Liver (tissue), 9 donors: ENCODE data around the gene CDC42. TPM values are rescaled to one million over a fixed set of nuclear protein-coding genes. Genes with fewer than 3 reads are reported as not detected.

ENCODE experiments used
- DNase-seq: peaks from one replicate; pipeline ENCODE4 v3.0.0-alpha.2; 2017; ENCODE audit warnings: low spot score
- H3K27ac ChIP-seq, 2 donors: one replicate each; pipeline ENCODE4 v1.7.0; 2013; ENCODE audit warnings: inconsistent platforms in 2 of 2, low read length in 2 of 2, control low read depth in 1 of 2, low read depth in 1 of 2, mild to moderate bottlenecking in 1 of 2
- H3K27me3 ChIP-seq, 4 donors: one replicate each; pipeline versions ENCODE4 v1.6.1 to v1.7.0; 2013; ENCODE audit warnings: low read length in 3 of 4, inconsistent platforms in 1 of 4, mild to moderate bottlenecking in 1 of 4, moderate library complexity in 1 of 4; ENCODE audit not compliant: control insufficient read depth in 4 of 4, insufficient read depth in 4 of 4
- H3K36me3 ChIP-seq, 4 donors: one replicate each; pipeline versions ENCODE4 v1.6.1 to v1.7.0; 2013; ENCODE audit warnings: low read length in 3 of 4, mild to moderate bottlenecking in 3 of 4, low read depth in 1 of 4, moderate library complexity in 1 of 4; ENCODE audit not compliant: control insufficient read depth in 4 of 4, insufficient read depth in 3 of 4
- H3K4me1 ChIP-seq, 4 donors: one replicate each; pipeline versions ENCODE4 v1.6.1 to v1.7.0; 2013; ENCODE audit warnings: low read length in 3 of 4, mild to moderate bottlenecking in 3 of 4, moderate library complexity in 1 of 4; ENCODE audit not compliant: control insufficient read depth in 4 of 4, insufficient read depth in 4 of 4
- H3K4me3 ChIP-seq, 3 donors: one replicate each; pipeline versions ENCODE4 v1.6.1 to v1.7.0; 2013; ENCODE audit warnings: low read length in 3 of 3, control low read depth in 1 of 3, low read depth in 1 of 3, mild to moderate bottlenecking in 1 of 3
- H3K9ac ChIP-seq, 2 donors: one replicate each; pipeline ENCODE4 v1.7.0; 2013; ENCODE audit warnings: low read length in 2 of 2, mild to moderate bottlenecking in 2 of 2, moderate library complexity in 2 of 2, control low read depth in 1 of 2, low read depth in 1 of 2
- H3K9me3 ChIP-seq, 4 donors: one replicate each; pipeline versions ENCODE4 v1.6.1 to v1.7.0; 2013; ENCODE audit warnings: low read length in 3 of 4; ENCODE audit not compliant: control insufficient read depth in 4 of 4
- EGR1 ChIP-seq, 2 donors: IDR thresholded peaks; 2 replicates each; pipeline ENCODE4 v1.6.1; 2016 to 2018; ENCODE audit warnings: antibody characterized with exemption in 2 of 2, low read depth in 2 of 2
- FOXA1 ChIP-seq: IDR thresholded peaks from 2 replicates; pipeline ENCODE4 v1.6.1; 2016; ENCODE audit warnings: antibody characterized with exemption
- FOXA2 ChIP-seq: IDR thresholded peaks from 2 replicates; pipeline ENCODE4 v1.6.1; 2016; ENCODE audit warnings: antibody characterized with exemption
- GABPA ChIP-seq, 2 donors: IDR thresholded peaks in 1 of 2; conservative IDR thresholded peaks in 1 of 2; 2 replicates each; pipeline ENCODE4 v1.6.1; 2016; ENCODE audit warnings: antibody characterized with exemption in 2 of 2, mild to moderate bottlenecking in 1 of 2, moderate library complexity in 1 of 2
- HNF4A ChIP-seq, 2 donors: conservative IDR thresholded peaks; 2 replicates each; pipeline ENCODE4 v1.6.1; 2016; ENCODE audit warnings: antibody characterized with exemption in 2 of 2, mild to moderate bottlenecking in 2 of 2
- HNF4G ChIP-seq: IDR thresholded peaks from 2 replicates; pipeline ENCODE4 v1.6.1; 2016; ENCODE audit warnings: antibody characterized with exemption
- JUND ChIP-seq, 2 donors: IDR thresholded peaks; 2 replicates each; pipeline ENCODE4 v1.6.1; 2016; ENCODE audit warnings: antibody characterized with exemption in 2 of 2
- NR2F2 ChIP-seq: IDR thresholded peaks from 2 replicates; pipeline ENCODE4 v1.6.1; 2016; ENCODE audit warnings: antibody characterized with exemption
- RAD21 ChIP-seq, 2 donors: IDR thresholded peaks; 2 replicates each; pipeline ENCODE4 v1.6.1; 2016; ENCODE audit warnings: antibody characterized with exemption in 2 of 2, mild to moderate bottlenecking in 2 of 2
- RXRA ChIP-seq, 2 donors: IDR thresholded peaks; 2 replicates each; pipeline ENCODE4 v1.6.1; 2017 to 2018; ENCODE audit warnings: antibody characterized with exemption in 2 of 2, mild to moderate bottlenecking in 1 of 2
- SP1 ChIP-seq: IDR thresholded peaks from 2 replicates; pipeline ENCODE4 v1.6.1; 2018; ENCODE audit warnings: antibody characterized with exemption, mild to moderate bottlenecking
- TAF1 ChIP-seq: conservative IDR thresholded peaks from 2 replicates; pipeline ENCODE4 v1.6.1; 2016; ENCODE audit warnings: antibody characterized with exemption, mild to moderate bottlenecking
- YY1 ChIP-seq: IDR thresholded peaks from 2 replicates; pipeline ENCODE4 v1.6.1; 2016; ENCODE audit warnings: antibody characterized with exemption, mild to moderate bottlenecking
- WGBS: extraction: QIAGEN DNeasy Blood & Tissue Kit; methylation state at CpG from one replicate; pipeline ENCODE4 v1.1.7; 2013; 5-methylcytosine and 5-hydroxymethylcytosine counted together
- polyA plus RNA-seq, 2 donors: library from polyadenylated mRNA; stranded (reverse) in 1 of 2; unstranded in 1 of 2; fragments of 200-250 nt in 1 of 2; fragments of >200 nt in 1 of 2; fragmentation: Nextera tagmentation in 1 of 2; extraction: Ambion mirVana in 1 of 2; gene quantifications; one replicate each; pipeline versions ENCODE4 v1.2.1 to v1.2.3, GENCODE V29; 2013 to 2015
- total RNA-seq, 2 donors: library from RNA; depleted of rRNA; stranded (reverse); fragments of >200 nt; gene quantifications; one replicate each; pipeline ENCODE4 v1.2.3, GENCODE V29; 2014
- TF ChIP-seq, protein P1 (sequence below): IDR thresholded peaks from 2 replicates; pipeline ENCODE4 v1.6.1; 2016; ENCODE audit warnings: antibody characterized with exemption
- TF ChIP-seq, protein P2 (sequence below): fragments of 150-350 bp; IDR thresholded peaks from 2 replicates; pipeline ENCODE4 v1.5.1; 2017; ENCODE audit warnings: improper control_type of control experiment, low read depth, low read length; ENCODE audit not compliant: missing input control
- TF ChIP-seq, protein P3 (sequence below): IDR thresholded peaks from 2 replicates; pipeline ENCODE4 v1.6.1; 2016; ENCODE audit warnings: antibody characterized with exemption
- TF ChIP-seq, protein P4 (sequence below): IDR thresholded peaks from 2 replicates; pipeline ENCODE4 v1.6.1; 2016; ENCODE audit warnings: antibody characterized with exemption, mild to moderate bottlenecking
- donor health status: healthy.
- donor health status: healthy.
- donor health status: healthy.
- donor health status: healthy.
- donor health status: healthy.

Gene CDC42
- total and polyA plus RNA-seq, 4 donors, result 40.3 to 140 (median 69.0) TPM

DNA sequence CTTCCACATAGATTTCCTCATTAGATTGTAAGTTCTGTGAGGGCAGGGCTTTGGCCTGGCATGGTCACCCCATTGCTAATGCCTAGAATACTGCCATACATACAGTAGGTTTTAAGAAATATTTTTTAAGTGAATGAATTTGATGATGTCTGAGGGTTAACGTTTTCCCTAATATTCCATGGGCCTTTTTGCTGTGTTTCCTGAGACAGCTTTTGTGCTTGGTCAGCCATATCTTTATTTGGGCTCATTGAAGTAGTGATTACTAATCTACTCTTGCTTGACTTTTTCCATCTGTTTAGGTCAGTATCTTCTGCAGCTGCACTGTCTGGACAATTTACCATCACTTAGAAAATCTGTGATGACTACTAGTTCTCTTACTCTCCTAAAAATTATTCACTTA, 3.5 kb downstream of the CDC42 start:
- H3K9ac ChIP-seq, result no peak overlapping the region
- H3K36me3 ChIP-seq, result peaks cover 0 to 2% (median 0%) of the 10 kb centered on the region in 4 donors
- H3K4me3 ChIP-seq, result no peak overlapping the region
- DNase-seq, result no peak
- no peak for TF ChIP-seq FOXA1
- TF ChIP-seq GABPA (IDR thresholded peaks at IDR 0.05 in 1 of 2, conservative IDR thresholded peaks at IDR 0.05 in 1 of 2), result no peak
- TF ChIP-seq YY1, result no peak
- TF ChIP-seq RXRA (IDR thresholded peaks at IDR 0.05), result no peak
- no peak for TF ChIP-seq NR2F2
- TF ChIP-seq SP1, result no peak
- TF ChIP-seq JUND (IDR thresholded peaks at IDR 0.05), result no peak
- no peak for TF ChIP-seq EGR1 (IDR thresholded peaks at IDR 0.05; ENCODE audit: low read depth in 2 of 2)
- no peak for TF ChIP-seq RAD21 (IDR thresholded peaks at IDR 0.05)
- H3K4me1 ChIP-seq, result peaks cover 10 to 40% (median 22%) of the 10 kb centered on the region in 4 donors
- no peaks in the 10 kb centered on the region for H3K27me3 ChIP-seq
- WGBS, result 73% methylated on average over 1 of the region's 1 CpG
- H3K27ac ChIP-seq, result no peak overlapping the region
- H3K9me3 ChIP-seq, result no peaks in the 10 kb centered on the region

DNA sequence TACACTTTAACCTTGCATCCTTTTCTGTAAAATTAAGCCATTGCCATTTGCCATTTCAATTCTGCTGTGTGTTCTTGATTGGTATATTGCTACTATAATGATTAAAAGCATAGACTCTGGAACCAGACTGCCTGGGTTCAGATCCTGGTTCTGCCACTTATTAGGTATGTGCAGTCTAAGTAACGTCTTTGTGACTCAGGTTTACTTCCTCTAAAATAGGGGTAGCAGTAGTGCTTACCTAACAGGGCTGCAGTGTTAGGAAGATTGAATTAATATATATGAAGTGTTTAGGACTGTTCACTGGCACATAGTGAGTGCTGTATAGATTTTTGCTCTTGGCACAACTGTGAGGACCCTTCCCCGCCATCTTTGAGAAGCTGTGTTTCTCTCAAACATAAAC, 4.4 kb downstream of the CDC42 start:
- no peak overlapping the region for H3K9ac ChIP-seq
- WGBS, result 78% methylated on average over 2 of the region's 2 CpGs
- peaks cover 0 to 2% (median 0%) of the 10 kb centered on the region in 4 donors for H3K36me3 ChIP-seq
- DNase-seq, result no peak
- H3K27me3 ChIP-seq, result no peaks in the 10 kb centered on the region
- no peak overlapping the region for H3K27ac ChIP-seq
- no peak overlapping the region for H3K4me3 ChIP-seq
- no peaks in the 10 kb centered on the region for H3K9me3 ChIP-seq
- peaks cover 10 to 40% (median 22%) of the 10 kb centered on the region in 4 donors for H3K4me1 ChIP-seq
- TF ChIP-seq RXRA (IDR thresholded peaks at IDR 0.05), result no peak
- no peak for TF ChIP-seq GABPA (IDR thresholded peaks at IDR 0.05 in 1 of 2, conservative IDR thresholded peaks at IDR 0.05 in 1 of 2)
- TF ChIP-seq FOXA1, result no peak

DNA sequence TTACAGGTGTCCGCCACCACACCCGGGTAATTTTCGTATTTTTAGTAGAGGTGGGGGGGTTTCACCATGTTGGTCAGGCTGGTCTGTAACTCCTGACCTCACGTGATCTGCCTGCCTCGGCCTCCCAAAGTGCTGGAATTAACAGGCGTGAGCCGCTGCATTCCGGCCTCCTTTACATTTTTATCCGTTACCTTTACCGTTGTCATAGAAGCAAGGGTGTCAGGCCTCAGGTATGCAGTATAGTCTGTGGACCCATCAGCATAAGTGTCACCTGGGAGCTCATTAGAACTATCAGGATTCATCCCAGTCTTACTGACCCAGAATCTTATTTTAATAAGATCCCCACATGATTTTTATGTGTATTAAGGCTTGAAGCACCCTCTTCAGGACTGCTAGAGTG, 5.4 kb downstream of the CDC42 start:
- TF ChIP-seq RXRA (IDR thresholded peaks at IDR 0.05), result no peak
- no peak for TF ChIP-seq HNF4G
- TF ChIP-seq, protein P1, sequence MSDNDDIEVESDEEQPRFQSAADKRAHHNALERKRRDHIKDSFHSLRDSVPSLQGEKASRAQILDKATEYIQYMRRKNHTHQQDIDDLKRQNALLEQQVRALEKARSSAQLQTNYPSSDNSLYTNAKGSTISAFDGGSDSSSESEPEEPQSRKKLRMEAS, result no peak
- TF ChIP-seq HNF4A (conservative IDR thresholded peaks at IDR 0.05), result no peak
- no peak for TF ChIP-seq RAD21 (IDR thresholded peaks at IDR 0.05)
- TF ChIP-seq TAF1, result no peak
- no peak for TF ChIP-seq YY1
- TF ChIP-seq, protein P2, sequence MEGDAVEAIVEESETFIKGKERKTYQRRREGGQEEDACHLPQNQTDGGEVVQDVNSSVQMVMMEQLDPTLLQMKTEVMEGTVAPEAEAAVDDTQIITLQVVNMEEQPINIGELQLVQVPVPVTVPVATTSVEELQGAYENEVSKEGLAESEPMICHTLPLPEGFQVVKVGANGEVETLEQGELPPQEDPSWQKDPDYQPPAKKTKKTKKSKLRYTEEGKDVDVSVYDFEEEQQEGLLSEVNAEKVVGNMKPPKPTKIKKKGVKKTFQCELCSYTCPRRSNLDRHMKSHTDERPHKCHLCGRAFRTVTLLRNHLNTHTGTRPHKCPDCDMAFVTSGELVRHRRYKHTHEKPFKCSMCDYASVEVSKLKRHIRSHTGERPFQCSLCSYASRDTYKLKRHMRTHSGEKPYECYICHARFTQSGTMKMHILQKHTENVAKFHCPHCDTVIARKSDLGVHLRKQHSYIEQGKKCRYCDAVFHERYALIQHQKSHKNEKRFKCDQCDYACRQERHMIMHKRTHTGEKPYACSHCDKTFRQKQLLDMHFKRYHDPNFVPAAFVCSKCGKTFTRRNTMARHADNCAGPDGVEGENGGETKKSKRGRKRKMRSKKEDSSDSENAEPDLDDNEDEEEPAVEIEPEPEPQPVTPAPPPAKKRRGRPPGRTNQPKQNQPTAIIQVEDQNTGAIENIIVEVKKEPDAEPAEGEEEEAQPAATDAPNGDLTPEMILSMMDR, result no peak
- TF ChIP-seq, protein P3, sequence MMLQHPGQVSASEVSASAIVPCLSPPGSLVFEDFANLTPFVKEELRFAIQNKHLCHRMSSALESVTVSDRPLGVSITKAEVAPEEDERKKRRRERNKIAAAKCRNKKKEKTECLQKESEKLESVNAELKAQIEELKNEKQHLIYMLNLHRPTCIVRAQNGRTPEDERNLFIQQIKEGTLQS, result no peak
- TF ChIP-seq, protein P4, sequence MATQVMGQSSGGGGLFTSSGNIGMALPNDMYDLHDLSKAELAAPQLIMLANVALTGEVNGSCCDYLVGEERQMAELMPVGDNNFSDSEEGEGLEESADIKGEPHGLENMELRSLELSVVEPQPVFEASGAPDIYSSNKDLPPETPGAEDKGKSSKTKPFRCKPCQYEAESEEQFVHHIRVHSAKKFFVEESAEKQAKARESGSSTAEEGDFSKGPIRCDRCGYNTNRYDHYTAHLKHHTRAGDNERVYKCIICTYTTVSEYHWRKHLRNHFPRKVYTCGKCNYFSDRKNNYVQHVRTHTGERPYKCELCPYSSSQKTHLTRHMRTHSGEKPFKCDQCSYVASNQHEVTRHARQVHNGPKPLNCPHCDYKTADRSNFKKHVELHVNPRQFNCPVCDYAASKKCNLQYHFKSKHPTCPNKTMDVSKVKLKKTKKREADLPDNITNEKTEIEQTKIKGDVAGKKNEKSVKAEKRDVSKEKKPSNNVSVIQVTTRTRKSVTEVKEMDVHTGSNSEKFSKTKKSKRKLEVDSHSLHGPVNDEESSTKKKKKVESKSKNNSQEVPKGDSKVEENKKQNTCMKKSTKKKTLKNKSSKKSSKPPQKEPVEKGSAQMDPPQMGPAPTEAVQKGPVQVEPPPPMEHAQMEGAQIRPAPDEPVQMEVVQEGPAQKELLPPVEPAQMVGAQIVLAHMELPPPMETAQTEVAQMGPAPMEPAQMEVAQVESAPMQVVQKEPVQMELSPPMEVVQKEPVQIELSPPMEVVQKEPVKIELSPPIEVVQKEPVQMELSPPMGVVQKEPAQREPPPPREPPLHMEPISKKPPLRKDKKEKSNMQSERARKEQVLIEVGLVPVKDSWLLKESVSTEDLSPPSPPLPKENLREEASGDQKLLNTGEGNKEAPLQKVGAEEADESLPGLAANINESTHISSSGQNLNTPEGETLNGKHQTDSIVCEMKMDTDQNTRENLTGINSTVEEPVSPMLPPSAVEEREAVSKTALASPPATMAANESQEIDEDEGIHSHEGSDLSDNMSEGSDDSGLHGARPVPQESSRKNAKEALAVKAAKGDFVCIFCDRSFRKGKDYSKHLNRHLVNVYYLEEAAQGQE, result no peak
- no peak for TF ChIP-seq FOXA2
- no peak for TF ChIP-seq FOXA1
- TF ChIP-seq SP1, result no peak

More for the DNA sequence above, 5.4 kb downstream of the CDC42 start:
- H3K4me3 ChIP-seq, result no peak overlapping the region
- no peak for DNase-seq
- H3K9me3 ChIP-seq, result no peaks in the 10 kb centered on the region
- H3K27me3 ChIP-seq, result no peaks in the 10 kb centered on the region
- H3K36me3 ChIP-seq, result peaks cover 0 to 2% (median 0%) of the 10 kb centered on the region in 4 donors
- H3K9ac ChIP-seq, result no peak overlapping the region
- H3K4me1 ChIP-seq, result peaks cover 10 to 39% (median 22%) of the 10 kb centered on the region in 4 donors
- H3K27ac ChIP-seq, result no peak overlapping the region
- WGBS, result 94% methylated on average over 10 of the region's 10 CpGs
